MG63 (cell line): ENCODE data around the gene FNDC3B. TPM values are rescaled to one million over a fixed set of nuclear protein-coding genes. Genes with fewer than 3 reads are reported as not detected.

Source experiments
- DNase-seq: peaks from one replicate; pipeline ENCODE4 v3.0.0-alpha.2; 2020
- H3K27me3 ChIP-seq: fragments of 250-450 bp; sonication (Bioruptor Pico); 2 replicates; pipeline ENCODE4 v1.5.1; 2020; ENCODE audit warnings: mild to moderate bottlenecking, moderate library complexity
- H3K36me3 ChIP-seq: fragments of 250-450 bp; sonication (Bioruptor Pico); 2 replicates; pipeline ENCODE4 v1.5.1; 2020; ENCODE audit warnings: mild to moderate bottlenecking, moderate library complexity
- H3K4me3 ChIP-seq: fragments of 250-450 bp; sonication (Bioruptor Pico); 2 replicates; pipeline ENCODE4 v1.5.1; 2020; ENCODE audit warnings: mild to moderate bottlenecking, moderate library complexity
- H3K9me3 ChIP-seq: fragments of 250-450 bp; sonication (Bioruptor Pico); 2 replicates; pipeline ENCODE4 v1.5.1; 2020; ENCODE audit warnings: mild to moderate bottlenecking, moderate library complexity
- total RNA-seq: library from RNA; depleted of rRNA; stranded (reverse); fragments of >200 nt; shearing (Covaris generic); gene quantifications from 2 replicates; pipeline ENCODE4 v1.2.3, GENCODE V29; 2014; ENCODE audit warnings: low replicate concordance

FNDC3B gene
- total RNA-seq, 1 experiment from 2014 or later, result 53.7 TPM

DNA sequence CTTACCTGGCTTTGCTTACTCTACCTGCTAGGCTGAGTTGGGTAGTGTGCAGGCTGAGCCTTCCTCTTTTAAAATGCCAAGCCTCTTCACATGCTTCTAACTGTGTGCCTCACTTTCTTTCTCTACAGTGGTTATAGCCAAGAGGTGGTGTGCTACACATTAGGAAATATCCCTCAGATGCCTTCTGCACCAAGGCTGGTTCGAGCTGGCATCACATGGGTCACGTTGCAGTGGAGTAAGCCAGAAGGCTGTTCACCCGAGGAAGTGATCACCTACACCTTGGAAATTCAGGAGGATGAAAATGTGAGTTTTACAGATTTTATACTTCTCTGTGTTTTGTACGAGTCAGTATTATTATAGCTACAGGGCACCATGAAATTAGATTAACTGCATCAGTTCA lies 291.0 kb downstream of the FNDC3B start:
- Histone ChIP-seq H3K9me3 (no peaks in the 10 kb centered on the region), H3K4me3 (no peak overlapping the region), H3K27me3 (no peaks in the 10 kb centered on the region), H3K36me3 (peaks cover 74% of the 10 kb centered on the region)
- DNase-seq, result no peak

DNA sequence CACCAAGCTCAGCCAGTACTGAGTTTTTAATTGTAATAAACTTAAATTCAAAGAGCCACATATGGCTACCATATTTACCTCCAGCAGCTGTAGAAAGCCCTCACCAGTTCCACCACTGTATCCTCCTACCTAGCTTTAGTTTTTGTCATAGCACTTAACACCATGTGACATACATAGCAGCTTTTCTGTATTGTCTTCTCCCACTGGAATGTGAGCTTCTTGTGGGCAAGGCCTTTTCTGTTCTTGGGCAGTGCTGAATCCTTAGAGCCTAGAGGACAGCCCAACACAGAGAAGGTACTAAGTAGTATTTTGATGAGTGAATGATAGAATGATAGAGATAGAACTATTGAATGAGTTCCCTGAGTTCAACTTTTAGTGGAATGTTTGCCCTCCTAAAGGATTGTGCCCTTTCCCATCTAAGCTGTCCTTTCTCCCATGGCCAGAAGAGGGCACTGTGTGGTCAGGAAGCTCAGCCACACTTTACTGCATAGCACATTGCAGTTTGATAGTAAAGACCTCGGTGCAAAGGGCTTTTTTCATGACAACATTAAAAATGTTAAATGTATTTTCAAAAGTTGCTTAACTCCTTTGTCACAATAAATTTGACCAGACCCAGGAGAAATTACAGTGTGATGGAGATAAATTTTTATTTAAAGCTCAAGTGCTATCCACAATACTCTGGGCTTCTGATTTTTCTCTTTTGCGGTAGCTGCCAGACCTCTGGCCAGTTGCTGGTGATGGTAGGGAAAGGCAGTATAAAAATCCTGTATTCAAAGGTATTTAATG lies 293.1 kb downstream of the FNDC3B start:
- Histone ChIP-seq H3K9me3 (no peaks in the 10 kb centered on the region), H3K4me3 (no peak overlapping the region), H3K36me3 (peaks cover 76% of the 10 kb centered on the region), H3K27me3 (no peaks in the 10 kb centered on the region)
- peak; percentile 59 for DNase-seq

DNA sequence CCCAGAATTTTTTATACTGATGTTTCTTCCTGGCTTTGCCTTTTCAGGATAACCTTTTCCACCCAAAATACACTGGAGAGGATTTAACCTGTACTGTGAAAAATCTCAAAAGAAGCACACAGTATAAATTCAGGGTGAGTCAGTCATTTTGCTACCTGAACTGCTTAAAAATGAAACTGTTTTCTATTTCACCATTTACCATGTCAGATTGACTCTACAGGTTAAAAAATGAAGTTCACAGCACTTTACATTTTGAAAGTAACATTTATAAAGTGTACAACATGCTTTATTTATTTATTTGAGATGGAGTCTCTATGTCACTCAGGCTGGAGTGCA lies 293.6 kb downstream of the FNDC3B start:
- H3K9me3 ChIP-seq, result no peaks in the 10 kb centered on the region
- DNase-seq, result no peak
- no peaks in the 10 kb centered on the region for H3K27me3 ChIP-seq
- peaks cover 82% of the 10 kb centered on the region for H3K36me3 ChIP-seq
- H3K4me3 ChIP-seq, result no peak overlapping the region

DNA sequence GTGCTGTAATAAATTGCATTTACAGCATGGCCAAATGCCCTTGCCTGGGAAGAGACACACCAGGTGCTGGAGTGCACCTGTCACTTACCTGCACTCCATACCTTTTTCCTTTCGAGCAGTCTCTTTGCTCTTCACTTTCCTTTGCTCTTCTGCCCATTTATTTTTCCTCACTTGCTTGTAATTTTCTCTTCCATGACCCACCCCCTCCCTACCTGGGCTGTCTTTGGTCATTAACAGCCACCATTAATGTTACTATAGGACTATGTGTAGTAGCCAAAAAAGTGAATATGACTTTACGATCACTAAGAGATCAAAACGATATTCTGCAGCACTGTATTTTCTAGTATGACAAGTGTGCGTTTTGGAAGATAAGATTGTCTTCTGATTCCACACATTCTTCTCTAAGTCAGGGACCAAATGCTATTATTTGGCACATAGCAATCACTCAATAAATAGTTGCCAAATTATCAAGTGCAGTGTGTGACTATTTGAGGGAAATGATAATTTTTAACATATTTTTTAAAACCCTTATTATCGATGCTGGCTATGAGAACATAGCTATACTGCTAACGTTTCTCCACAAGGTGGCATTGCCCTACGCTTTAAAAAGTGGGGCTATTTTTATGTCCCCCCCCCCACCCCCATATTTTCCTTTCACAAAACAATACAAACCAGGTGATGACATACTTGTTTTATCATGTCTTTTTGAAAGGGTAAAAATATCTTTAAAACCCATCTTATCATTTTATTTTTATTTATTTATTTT lies 294.5 kb downstream of the FNDC3B start:
- H3K9me3 ChIP-seq, result no peaks in the 10 kb centered on the region
- DNase-seq, result no peak
- no peaks in the 10 kb centered on the region for H3K27me3 ChIP-seq
- peaks cover 86% of the 10 kb centered on the region for H3K36me3 ChIP-seq
- no peak overlapping the region for H3K4me3 ChIP-seq

DNA sequence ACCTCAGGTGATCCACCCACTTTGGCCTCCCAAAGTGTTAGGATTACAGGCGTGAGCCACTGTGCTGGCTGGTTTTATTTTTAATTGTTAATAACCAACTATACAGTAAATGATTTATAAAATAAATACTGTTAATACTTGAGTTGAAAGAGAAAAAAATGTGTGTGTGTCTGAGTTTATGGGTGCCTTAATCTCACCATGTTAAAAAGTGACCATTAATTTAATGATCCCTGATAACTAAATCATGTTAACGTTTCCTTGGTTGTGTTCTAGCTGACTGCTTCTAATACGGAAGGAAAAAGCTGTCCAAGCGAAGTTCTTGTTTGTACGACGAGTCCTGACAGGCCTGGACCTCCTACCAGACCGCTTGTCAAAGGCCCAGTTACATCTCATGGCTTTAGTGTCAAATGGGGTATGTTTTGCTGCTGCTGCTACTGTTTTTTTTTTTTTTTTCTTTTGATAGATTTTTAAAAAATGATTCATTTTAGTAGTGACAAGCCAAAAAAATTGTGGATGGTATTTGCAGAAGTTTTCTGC lies 295.4 kb downstream of the FNDC3B start:
- no peak overlapping the region for H3K4me3 ChIP-seq
- H3K27me3 ChIP-seq, result no peaks in the 10 kb centered on the region
- H3K9me3 ChIP-seq, result no peaks in the 10 kb centered on the region
- H3K36me3 ChIP-seq, result peaks cover 86% of the 10 kb centered on the region
- no peak for DNase-seq

DNA sequence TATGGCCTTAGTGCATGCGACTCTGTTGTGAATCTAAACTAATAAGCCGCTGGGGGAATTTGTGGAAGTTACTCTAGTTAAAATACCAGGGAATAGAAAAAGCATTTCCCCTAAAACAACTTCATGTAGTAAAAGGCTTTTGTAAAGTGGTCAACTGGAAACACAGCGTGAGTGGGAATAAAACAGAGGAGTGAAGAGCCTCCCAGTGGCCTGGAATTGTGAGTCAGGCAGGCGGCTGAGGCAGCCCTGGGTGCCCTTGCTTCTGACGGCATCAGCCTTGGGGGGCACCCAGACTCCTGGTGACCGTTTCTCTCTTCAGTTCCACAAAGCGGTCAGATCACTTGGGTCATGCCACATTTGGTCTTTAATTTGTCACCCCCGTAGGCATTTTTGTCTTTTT lies 300.5 kb downstream of the FNDC3B start:
- Histone ChIP-seq H3K4me3 (no peak overlapping the region), H3K27me3 (no peaks in the 10 kb centered on the region), H3K9me3 (no peaks in the 10 kb centered on the region; the same call in 1 of the 2 replicates), H3K36me3 (peaks cover 90% of the 10 kb centered on the region)
- no peak for DNase-seq

DNA sequence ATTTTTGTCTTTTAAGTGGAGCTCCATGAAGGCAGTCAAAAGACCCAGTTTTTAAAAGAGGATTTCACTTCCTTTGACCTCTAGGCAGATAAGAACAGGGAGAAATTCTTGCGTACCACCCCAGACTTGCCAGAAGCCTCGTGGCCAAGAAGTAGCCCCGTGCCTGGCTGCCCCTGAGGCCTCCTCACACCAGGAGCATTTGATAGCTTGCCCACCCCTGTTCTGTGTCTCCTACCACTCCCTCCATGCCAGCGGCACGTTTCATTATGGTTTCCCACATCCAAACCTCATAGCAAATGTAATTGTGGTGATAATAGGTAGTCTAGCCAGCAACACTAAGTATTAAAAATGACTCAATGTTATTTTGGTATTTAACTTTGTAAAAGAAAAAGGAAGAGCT lies 301.2 kb downstream of the FNDC3B start:
- H3K9me3 ChIP-seq, result no peaks in the 10 kb centered on the region; the same call in 1 of the 2 replicates
- peaks cover 89% of the 10 kb centered on the region for H3K36me3 ChIP-seq
- no peak overlapping the region for H3K4me3 ChIP-seq
- no peak for DNase-seq
- H3K27me3 ChIP-seq, result no peaks in the 10 kb centered on the region

DNA sequence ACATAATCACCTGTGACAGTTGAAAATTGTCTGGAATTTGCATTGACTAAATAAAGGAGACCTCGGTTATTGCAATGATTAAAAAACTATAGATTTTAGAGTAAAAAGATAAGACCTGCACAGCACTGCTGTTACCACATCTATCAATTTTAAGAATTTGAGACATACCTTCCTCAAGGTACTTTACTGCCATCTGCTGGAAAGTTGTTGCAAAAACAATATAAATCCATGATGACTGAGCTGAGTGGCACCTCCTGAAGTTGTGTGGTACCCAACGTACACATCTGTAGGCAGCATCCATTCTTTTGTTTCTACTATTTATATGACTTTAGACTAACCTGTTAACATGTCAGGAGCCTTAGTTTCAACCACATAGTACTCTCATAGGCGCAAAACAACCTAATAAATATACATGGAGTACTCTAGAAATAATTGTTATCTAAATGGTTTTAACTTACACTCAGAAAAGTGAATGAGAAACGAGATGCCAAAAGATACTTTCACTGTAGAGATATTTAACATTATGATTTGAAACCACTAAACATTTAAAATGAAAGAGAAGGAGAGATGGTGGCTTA lies 302.2 kb downstream of the FNDC3B start:
- peaks cover 88% of the 10 kb centered on the region for H3K36me3 ChIP-seq
- no peak for DNase-seq

DNA sequence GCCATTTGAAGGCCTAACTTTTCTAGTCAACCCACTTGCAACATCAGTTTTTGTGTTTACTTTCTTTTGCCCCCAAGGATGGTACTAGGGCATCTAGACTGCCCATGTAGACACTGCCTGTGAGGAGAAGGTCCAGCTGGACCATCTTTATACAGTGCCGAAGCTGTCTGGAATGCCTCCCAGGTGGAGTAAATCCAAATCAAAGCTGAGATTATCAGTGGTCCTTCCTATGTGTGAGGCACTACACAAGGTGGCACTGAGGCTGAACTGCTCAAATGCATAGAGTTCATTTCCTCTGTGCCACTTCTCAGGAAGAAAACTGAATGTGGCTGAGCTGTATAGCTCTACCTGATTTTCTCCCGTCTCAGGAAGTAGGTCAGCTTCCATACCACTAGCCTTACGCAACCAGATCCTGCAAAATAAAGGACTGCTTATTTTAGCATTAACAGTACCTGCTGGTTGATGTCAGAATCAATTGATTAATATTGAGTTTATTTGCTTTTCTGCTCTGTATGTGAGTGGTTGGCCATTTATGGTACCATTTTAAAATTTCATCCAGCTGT lies 302.8 kb downstream of the FNDC3B start:
- no peak for DNase-seq
- Histone ChIP-seq H3K27me3 (no peaks in the 10 kb centered on the region), H3K36me3 (peaks cover 90% of the 10 kb centered on the region), H3K4me3 (no peak overlapping the region), H3K9me3 (no peaks in the 10 kb centered on the region; the same call in 1 of the 2 replicates)

More for the DNA sequence above, 302.2 kb downstream of the FNDC3B start:
- Histone ChIP-seq H3K9me3 (no peaks in the 10 kb centered on the region; the same call in 1 of the 2 replicates), H3K4me3 (no peak overlapping the region), H3K27me3 (no peaks in the 10 kb centered on the region)

DNA sequence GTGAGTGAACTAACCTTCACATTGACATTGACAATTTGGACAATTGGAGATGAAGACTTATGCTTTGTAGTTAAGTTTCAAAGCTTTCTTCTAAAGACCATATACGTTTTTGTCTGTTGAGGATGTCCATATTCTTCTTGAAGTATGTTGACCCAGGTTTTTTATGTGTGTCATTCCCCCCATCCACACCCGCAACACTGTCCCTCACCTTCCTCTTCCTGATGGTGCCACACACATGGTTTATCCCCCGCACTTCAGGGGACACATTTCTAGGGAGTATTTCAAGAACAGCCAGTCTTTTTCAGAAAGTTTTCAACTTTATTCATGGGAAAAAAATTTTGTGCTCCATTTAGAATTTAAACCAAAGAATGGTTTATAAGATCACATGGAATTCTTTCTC lies 303.7 kb downstream of the FNDC3B start:
- no peaks in the 10 kb centered on the region for H3K27me3 ChIP-seq
- H3K9me3 ChIP-seq, result no peaks in the 10 kb centered on the region; the same call in 1 of the 2 replicates
- no peak for DNase-seq
- peaks cover 92% of the 10 kb centered on the region for H3K36me3 ChIP-seq
- no peak overlapping the region for H3K4me3 ChIP-seq

DNA sequence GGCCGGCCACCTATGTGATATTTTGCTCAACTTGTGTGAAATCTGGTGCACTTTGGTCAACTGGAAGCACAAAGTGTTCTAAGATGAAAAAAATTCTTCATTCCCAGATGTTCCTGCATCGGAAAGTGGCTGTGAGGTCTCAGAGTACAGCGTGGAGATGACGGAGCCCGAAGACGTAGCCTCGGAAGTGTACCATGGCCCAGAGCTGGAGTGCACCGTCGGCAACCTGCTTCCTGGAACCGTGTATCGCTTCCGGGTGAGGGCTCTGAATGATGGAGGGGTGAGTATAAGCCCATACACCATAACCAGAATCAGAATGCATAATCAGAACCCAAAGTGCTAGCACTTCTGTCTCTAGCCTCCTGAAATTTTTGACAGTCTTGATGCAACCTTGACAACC lies 304.6 kb downstream of the FNDC3B start:
- Histone ChIP-seq H3K36me3 (peaks cover 90% of the 10 kb centered on the region), H3K9me3 (no peaks in the 10 kb centered on the region; the same call in 1 of the 2 replicates), H3K4me3 (no peak overlapping the region), H3K27me3 (no peaks in the 10 kb centered on the region)
- DNase-seq, result no peak

DNA sequence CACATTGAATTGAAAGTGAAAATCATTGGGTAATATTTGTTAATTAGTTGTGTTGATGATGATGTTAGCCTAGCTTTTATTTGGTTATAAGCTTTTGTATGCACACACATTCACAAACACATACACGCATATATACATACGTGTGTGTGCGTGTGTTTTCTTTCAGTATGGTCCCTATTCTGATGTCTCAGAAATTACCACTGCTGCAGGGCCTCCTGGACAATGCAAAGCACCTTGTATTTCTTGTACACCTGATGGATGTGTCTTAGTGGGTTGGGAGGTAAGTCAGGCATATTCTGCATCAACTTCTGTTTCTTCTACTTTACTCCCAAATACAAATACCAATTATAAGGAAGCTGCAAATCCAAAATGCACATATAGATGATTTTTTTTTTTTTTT lies 306.8 kb downstream of the FNDC3B start:
- Histone ChIP-seq H3K4me3 (no peak overlapping the region), H3K9me3 (no peaks in the 10 kb centered on the region; the same call in 1 of the 2 replicates), H3K36me3 (peaks cover 86% of the 10 kb centered on the region), H3K27me3 (no peaks in the 10 kb centered on the region)
- DNase-seq, result no peak

DNA sequence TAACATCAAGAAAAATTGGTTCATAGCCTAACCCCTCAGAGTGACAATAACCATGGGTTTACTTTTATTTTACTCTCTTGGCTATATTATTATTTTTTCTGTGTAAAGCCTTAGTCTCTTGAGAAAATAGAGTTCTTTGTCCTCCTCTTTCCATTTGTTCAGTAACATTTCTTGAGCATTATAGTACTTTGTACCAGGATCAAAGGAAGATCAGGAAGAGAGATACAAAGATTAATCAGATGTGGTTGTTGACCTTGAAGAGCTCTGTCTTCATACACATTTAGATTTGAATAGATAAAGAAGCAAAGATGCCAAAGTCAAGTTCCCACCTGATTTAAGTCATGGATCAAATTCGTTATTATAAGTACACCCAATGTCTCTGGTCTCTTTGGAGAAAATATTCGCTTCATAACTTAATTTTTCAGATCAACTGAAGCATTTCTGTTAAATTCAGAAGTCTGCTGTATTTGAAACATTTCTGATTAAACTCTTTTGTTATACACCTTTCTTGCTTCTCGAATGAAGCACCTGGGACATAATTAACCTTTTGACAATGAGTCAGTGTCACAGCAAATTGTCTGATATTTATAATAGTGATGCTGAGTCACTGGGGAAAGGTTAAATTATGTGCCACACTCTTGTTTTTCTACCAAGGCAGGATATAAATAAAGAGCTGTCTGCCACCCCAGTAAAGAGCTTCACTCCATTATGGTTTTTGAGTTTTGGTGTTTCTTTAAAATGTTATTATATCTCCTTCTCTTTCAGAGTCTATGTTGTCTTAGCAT lies 308.7 kb downstream of the FNDC3B start:
- no peaks in the 10 kb centered on the region; the same call in 1 of the 2 replicates for H3K9me3 ChIP-seq
- no peak for DNase-seq
- no peak overlapping the region for H3K4me3 ChIP-seq
- no peaks in the 10 kb centered on the region for H3K27me3 ChIP-seq
- H3K36me3 ChIP-seq, result peaks cover 86% of the 10 kb centered on the region

DNA sequence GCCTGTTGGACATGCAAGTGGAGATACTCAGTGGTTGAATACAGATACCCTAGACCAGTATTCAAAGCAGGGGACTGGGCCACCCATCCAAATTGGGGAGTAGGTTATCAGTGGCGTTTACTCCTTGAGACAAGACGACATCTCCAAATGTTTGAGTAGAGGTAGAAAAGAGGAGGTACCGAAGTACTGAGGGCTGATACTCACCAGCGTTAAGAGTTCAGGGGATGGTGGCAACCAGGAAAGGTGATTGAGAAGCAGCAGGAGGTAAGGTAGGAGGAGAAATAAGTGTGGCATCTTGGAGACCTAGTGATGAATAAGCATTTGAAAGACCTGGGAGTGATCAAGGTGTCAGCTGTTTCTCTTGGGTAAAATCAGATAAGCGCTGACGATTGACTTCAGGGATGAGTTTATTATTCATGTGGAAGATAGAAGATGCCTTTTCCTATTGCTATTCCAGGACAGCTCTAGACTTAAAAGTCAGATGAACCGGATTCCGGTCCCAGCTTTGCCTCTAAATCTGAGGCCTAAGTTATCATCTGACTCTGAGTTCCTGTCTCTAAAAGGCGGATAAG lies 312.6 kb downstream of the FNDC3B start:
- H3K36me3 ChIP-seq, result peaks cover 71% of the 10 kb centered on the region
- H3K9me3 ChIP-seq, result no peaks in the 10 kb centered on the region
- DNase-seq, result no peak
- no peaks in the 10 kb centered on the region for H3K27me3 ChIP-seq
- H3K4me3 ChIP-seq, result no peak overlapping the region

DNA sequence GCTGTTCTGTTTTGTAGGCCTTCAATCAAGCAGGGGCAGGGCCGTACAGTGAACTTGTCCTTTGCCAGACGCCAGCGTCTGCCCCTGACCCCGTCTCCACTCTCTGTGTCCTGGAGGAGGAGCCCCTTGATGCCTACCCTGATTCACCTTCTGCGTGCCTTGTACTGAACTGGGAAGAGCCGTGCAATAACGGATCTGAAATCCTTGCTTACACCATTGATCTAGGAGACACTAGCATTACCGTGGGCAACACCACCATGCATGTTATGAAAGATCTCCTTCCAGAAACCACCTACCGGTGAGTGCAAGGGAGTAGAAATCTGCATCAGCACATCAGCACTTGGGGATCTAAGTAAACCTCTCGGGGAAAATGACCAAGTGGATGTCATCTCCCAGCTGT lies 313.4 kb downstream of the FNDC3B start:
- Histone ChIP-seq H3K4me3 (no peak overlapping the region), H3K27me3 (no peaks in the 10 kb centered on the region), H3K9me3 (no peaks in the 10 kb centered on the region), H3K36me3 (peaks cover 68% of the 10 kb centered on the region)
- DNase-seq, result no peak

DNA sequence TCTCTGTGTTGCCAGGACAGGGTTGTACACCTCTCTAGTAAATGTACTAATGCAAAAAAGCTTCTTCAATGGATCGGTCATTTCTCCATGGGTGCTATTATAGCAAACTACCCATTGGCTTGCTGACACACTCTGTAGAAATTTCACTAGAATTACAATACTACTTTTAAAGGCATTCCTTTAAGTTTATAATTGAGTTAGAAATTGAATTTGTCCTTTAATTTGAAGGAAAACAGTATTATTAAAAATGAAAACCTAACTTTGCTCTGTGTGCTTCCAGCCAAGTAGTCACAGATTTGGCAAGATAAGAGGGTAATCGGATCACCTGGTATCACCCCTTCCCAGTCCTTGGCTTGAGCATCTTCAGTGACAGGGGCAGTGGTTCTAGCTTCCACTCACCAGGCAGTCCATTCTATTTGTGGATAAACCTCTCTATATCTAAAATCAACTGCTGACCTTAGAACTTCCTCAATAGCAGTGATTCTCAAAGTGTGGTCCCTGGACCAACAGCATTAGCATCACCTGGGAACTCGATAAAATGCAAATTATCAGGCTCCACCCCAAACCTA lies 315.6 kb downstream of the FNDC3B start:
- Histone ChIP-seq H3K36me3 (peaks cover 71% of the 10 kb centered on the region), H3K27me3 (no peaks in the 10 kb centered on the region), H3K4me3 (no peak overlapping the region), H3K9me3 (no peaks in the 10 kb centered on the region)
- no peak for DNase-seq
